Renal cortex interstitium (tissue), 11 donors: ENCODE results near the gene FMN1. TPM values are rescaled to one million over a fixed set of nuclear protein-coding genes. Genes with fewer than 3 reads are reported as not detected.
A peak's percentile ranks its signal among the peaks of the same experiment; 100 is the strongest.

ENCODE experiments used
- DNase-seq, 11 donors: peaks; one replicate each; pipeline ENCODE4 v3.0.0-alpha.2; 2013; ENCODE audit warnings: low read depth in 9 of 11, low spot score in 4 of 11; ENCODE audit errors: extremely low read depth in 1 of 11
- polyA plus RNA-seq, 3 donors: library from polyadenylated mRNA; unstranded; fragments of 120-200 nt; gene quantifications; one replicate each; pipeline ENCODE4 v1.2.1, GENCODE V29; 2013; ENCODE audit not compliant: insufficient read length in 3 of 3

The FMN1 gene
- polyA plus RNA-seq, 3 donors: 16.9 to 21.1 (median 19.9) TPM

- no peak for DNase-seq
These were observed 186.1 kb downstream of the FMN1 start for GRCh38 chr15:33008284-33008995.

GRCh38 chr15:33007303-33007855 is 187.1 kb downstream of the FMN1 start:
- no peak for DNase-seq

GRCh38 chr15:33005582-33005981 is 188.9 kb downstream of the FMN1 start:
- no peak for DNase-seq

- DNase-seq: no peak
These were observed 192.6 kb downstream of the FMN1 start for GRCh38 chr15:33001926-33002325.

- no peak for DNase-seq
These were observed 195.4 kb downstream of the FMN1 start for GRCh38 chr15:32998979-32999672.

GRCh38 chr15:32998182-32998581 is 196.3 kb downstream of the FMN1 start:
- no peak for DNase-seq

GRCh38 chr15:32994810-32995424 is 199.6 kb downstream of the FMN1 start:
- DNase-seq: peak in 3 of 11 donors; percentile 23 to 31 (median 28)

- no peak for DNase-seq
These were observed 201.2 kb downstream of the FMN1 start for GRCh38 chr15:32993285-32993684.

GRCh38 chr15:32991619-32992111 is 202.8 kb downstream of the FMN1 start:
- DNase-seq: peak in 10 of 11 donors; percentile 25 to 64 (median 42)

GRCh38 chr15:32990071-32990470 is 204.4 kb downstream of the FMN1 start:
- DNase-seq: no peak

GRCh38 chr15:32987067-32987466 is 207.4 kb downstream of the FMN1 start:
- no peak for DNase-seq

- no peak for DNase-seq
These were observed 208.4 kb downstream of the FMN1 start for GRCh38 chr15:32986147-32986546.

- DNase-seq: no peak
These were observed 210.8 kb downstream of the FMN1 start for GRCh38 chr15:32983679-32984078.

GRCh38 chr15:32982001-32982400 is 212.5 kb downstream of the FMN1 start:
- no peak for DNase-seq

GRCh38 chr15:32981536-32981935 is 213.0 kb downstream of the FMN1 start:
- no peak for DNase-seq

GRCh38 chr15:32979710-32980109 is 214.8 kb downstream of the FMN1 start:
- peak in 1 of 11 donors; percentile 25 for DNase-seq

GRCh38 chr15:32977506-32977905 is 217.0 kb downstream of the FMN1 start:
- no peak for DNase-seq

GRCh38 chr15:32974691-32975090 is 219.8 kb downstream of the FMN1 start:
- DNase-seq: no peak

GRCh38 chr15:32972686-32973085 is 221.8 kb downstream of the FMN1 start:
- DNase-seq: no peak

- no peak for DNase-seq
These were observed 223.7 kb downstream of the FMN1 start for GRCh38 chr15:32970847-32971246.
